CD8-positive, alpha-beta memory T cell (primary cell): Measurements from ENCODE around the gene TENM4. TPM values are rescaled to one million over a fixed set of nuclear protein-coding genes. Genes with fewer than 3 reads are reported as not detected.

ENCODE experiments used
- CTCF ChIA-PET: fragments of 350-600 bp; sonication (Branson Sonifier 250); formaldehyde crosslinking; loops from one replicate; lab custom pipeline; 2021; ENCODE audit warnings: antibody characterized with exemption; lab: Charles Lee
- POLR2A ChIA-PET: fragments of 350-600 bp; sonication (Branson Sonifier 250); formaldehyde crosslinking; loops from one replicate; lab custom pipeline; 2021; ENCODE audit warnings: antibody characterized with exemption; lab: Charles Lee
- DNase-seq, 5 donors: peaks; one replicate each; pipeline versions ENCODE4 v3.0.0 to v3.0.0-alpha.2; 2020 to 2022; ENCODE audit warnings: mixed read lengths in 1 of 5
- H3K27ac ChIP-seq: one replicate; pipeline ENCODE4 v1.7.0; 2013; ENCODE audit warnings: low read depth, mild to moderate bottlenecking, low read length, moderate library complexity
- H3K27me3 ChIP-seq: 2 replicates; pipeline ENCODE4 v1.7.0; 2013; ENCODE audit warnings: low read length, mild to moderate bottlenecking; ENCODE audit not compliant: insufficient read depth, poor library complexity, severe bottlenecking
- H3K36me3 ChIP-seq: 2 replicates; pipeline ENCODE4 v1.7.0; 2013; ENCODE audit warnings: mild to moderate bottlenecking, low read length, moderate library complexity; ENCODE audit not compliant: insufficient read depth
- H3K4me1 ChIP-seq: 2 replicates; pipeline ENCODE4 v1.7.0; 2013; ENCODE audit warnings: mild to moderate bottlenecking, low read length, moderate library complexity; ENCODE audit not compliant: insufficient read depth
- H3K4me3 ChIP-seq: 2 replicates; pipeline ENCODE4 v1.7.0; 2013; ENCODE audit warnings: mild to moderate bottlenecking, low read length
- H3K9me3 ChIP-seq: 2 replicates; pipeline ENCODE4 v1.7.0; 2013; ENCODE audit warnings: mild to moderate bottlenecking, low read length
- H3K27ac Mint-ChIP-seq, 8 donors: one replicate each; pipeline ENCODE4 v1.8.0; 2020 to 2021; ENCODE audit warnings: mixed read lengths in 8 of 8, mild to moderate bottlenecking in 6 of 8, inconsistent platforms in 3 of 8, moderate library complexity in 3 of 8
- H3K27me3 Mint-ChIP-seq, 2 donors: one replicate each; pipeline ENCODE4 v1.8.0; 2020 to 2021; ENCODE audit warnings: mixed read lengths in 2 of 2, mild to moderate bottlenecking in 1 of 2, moderate library complexity in 1 of 2
- H3K36me3 Mint-ChIP-seq, 3 donors: one replicate each; pipeline ENCODE4 v1.8.0; 2020 to 2021; ENCODE audit warnings: mixed read lengths in 3 of 3, inconsistent platforms in 1 of 3, mild to moderate bottlenecking in 1 of 3
- H3K4me1 Mint-ChIP-seq, 3 donors: one replicate each; pipeline ENCODE4 v1.8.0; 2020 to 2021; ENCODE audit warnings: mixed read lengths in 3 of 3, inconsistent platforms in 1 of 3, mild to moderate bottlenecking in 1 of 3
- H3K4me3 Mint-ChIP-seq, 7 donors: one replicate each; pipeline ENCODE4 v1.8.0; 2020 to 2021; ENCODE audit warnings: mixed read lengths in 7 of 7, mild to moderate bottlenecking in 6 of 7, moderate library complexity in 4 of 7, inconsistent platforms in 2 of 7
- H3K9me3 Mint-ChIP-seq, 5 donors: one replicate each; pipeline ENCODE4 v1.8.0; 2020 to 2022; ENCODE audit warnings: mixed read lengths in 5 of 5, mild to moderate bottlenecking in 3 of 5, moderate library complexity in 2 of 5, inconsistent platforms in 1 of 5
- polyA plus RNA-seq: library from polyadenylated mRNA; unstranded; fragments of 300-500 nt; fragmentation: Illumina TruSeq; gene quantifications from one replicate; pipeline ENCODE4 v1.2.3, GENCODE V29; 2021
- total RNA-seq, 2 experiments: library from RNA; stranded (reverse); gene quantifications; one replicate each; pipeline ENCODE4 v1.2.3, GENCODE V29; 2021

Gene TENM4
- total and polyA plus RNA-seq, 3 experiments from 2014 or later: not detected

DNA sequence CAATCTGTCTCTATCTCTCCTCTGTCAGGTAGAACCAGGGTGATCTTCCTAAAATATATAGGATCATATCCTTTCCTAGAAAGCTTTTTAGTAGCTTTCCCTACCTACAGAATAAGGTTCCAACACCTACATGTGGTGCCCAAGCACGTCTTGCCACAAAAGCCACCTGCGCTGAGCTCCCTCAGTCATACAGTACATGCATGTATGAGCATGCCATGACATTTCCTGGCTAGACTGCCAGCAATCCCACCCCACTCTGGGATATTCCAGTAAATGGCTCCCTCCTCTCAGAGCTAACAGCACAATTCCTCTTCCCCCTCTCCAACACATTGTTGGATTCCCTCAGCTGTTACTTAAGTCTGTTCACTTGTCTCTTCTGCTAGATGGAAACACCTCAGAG lies 398.0 kb downstream of the TENM4 start:
- POLR2A ChIA-PET: no interaction called here
- Histone ChIP-seq H3K27ac (no peak overlapping the region), H3K4me3 (no peak overlapping the region), H3K36me3 (no peaks in the 10 kb centered on the region), H3K9me3 (no peaks in the 10 kb centered on the region), H3K4me1 (no peaks in the 10 kb centered on the region), H3K27me3 (no peaks in the 10 kb centered on the region)
- Mint-ChIP-seq H3K9me3 (peaks cover 0 to 7% (median 0%) of the 10 kb centered on the region in 5 donors), H3K4me1 (no peaks in the 10 kb centered on the region), H3K27ac (no peak overlapping the region), H3K27me3 (peaks cover 3 to 7% of the 10 kb centered on the region in 2 donors), H3K4me3 (no peak overlapping the region), H3K36me3 (no peaks in the 10 kb centered on the region)
- DNase-seq: no peak
- CTCF ChIA-PET: no interaction called here

DNA sequence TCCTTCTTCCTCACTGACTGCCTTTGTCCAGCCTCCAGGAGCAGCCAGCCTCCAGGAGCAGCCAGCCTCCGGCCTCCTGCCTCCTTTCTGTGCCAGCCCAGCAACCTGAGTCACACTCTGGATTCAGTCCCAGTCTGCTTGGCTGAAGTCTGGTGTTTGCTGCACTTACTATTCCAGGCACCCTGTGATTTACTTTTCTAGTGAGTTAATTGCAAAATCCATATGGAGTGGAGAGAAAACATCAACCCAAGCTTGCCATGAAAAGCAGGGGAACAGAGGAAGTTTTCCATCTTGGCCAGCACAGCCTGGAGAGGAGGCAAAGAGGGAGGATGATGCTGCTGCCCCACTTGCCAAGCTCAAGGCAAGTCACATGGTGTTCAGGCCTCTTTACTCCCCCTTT lies 400.5 kb downstream of the TENM4 start:
- ChIA-PET CTCF (interaction anchor here (0.7 kb wide), 1 partner anchor 11 kb away, joined by 3 read pairs; no protein-coding TSS in a partner anchor), POLR2A (no interaction called here)

DNA sequence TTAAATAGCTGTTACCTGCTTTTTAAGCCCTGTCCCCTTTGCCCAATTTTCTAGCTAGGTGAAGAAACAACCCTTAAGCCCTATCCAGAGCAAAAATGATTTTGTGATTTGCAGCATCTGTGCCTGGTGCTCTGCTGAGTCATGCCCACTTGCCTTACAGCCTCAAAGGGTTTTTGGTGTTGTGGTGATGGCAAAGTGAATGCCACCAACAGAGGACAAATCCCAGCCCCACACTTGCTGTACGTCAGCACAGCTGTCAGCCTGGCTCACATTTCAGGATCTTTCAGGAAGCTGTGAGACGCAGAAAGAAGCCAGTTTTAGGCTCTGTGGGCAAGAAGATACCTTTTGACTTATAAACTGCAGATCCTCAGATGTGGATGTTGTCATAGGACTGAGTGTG lies 401.7 kb downstream of the TENM4 start:
- no peak overlapping the region for H3K27ac Mint-ChIP-seq

More for the DNA sequence above, 400.5 kb downstream of the TENM4 start:
- Histone ChIP-seq H3K27me3 (no peaks in the 10 kb centered on the region), H3K4me3 (no peak overlapping the region), H3K9me3 (no peaks in the 10 kb centered on the region), H3K36me3 (no peaks in the 10 kb centered on the region), H3K27ac (no peak overlapping the region), H3K4me1 (no peaks in the 10 kb centered on the region)
- Mint-ChIP-seq H3K36me3 (no peaks in the 10 kb centered on the region), H3K9me3 (peaks cover 0 to 5% (median 0%) of the 10 kb centered on the region in 5 donors), H3K27ac (peak overlapping the region in 1 of 8 donors; percentile 14), H3K4me3 (peak overlapping the region in 1 of 7 donors; percentile 5), H3K4me1 (no peaks in the 10 kb centered on the region), H3K27me3 (peaks cover 3 to 8% of the 10 kb centered on the region in 2 donors)
- no peak for DNase-seq

DNA sequence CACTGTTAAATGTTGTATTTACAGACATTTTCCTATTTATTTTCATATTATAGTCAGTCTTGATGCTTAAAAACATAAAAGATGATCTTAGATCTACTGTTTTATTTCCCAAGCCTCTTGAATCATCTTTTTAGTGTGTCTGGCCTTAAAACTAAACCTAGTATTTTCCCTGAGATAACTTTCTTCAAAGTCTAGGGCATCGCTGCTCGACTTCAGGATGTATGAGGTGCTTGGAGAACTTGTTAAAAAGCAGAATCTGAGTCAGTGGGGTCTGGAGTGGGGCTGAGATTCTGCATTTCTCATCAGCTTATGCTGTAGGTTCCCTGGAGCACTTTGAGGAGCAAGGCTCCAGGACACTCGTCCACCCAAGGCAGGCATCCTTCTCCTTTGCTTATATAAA lies 404.9 kb downstream of the TENM4 start:
- no peak overlapping the region for H3K4me3 ChIP-seq
- Mint-ChIP-seq H3K4me3 (no peak overlapping the region), H3K36me3 (no peaks in the 10 kb centered on the region), H3K27me3 (peaks cover 9 to 10% of the 10 kb centered on the region in 2 donors), H3K9me3 (peaks cover 0 to 2% (median 0%) of the 10 kb centered on the region in 5 donors), H3K27ac (no peak overlapping the region), H3K4me1 (no peaks in the 10 kb centered on the region)
- H3K27me3 ChIP-seq: no peaks in the 10 kb centered on the region
- POLR2A ChIA-PET: no interaction called here
- CTCF ChIA-PET: no interaction called here
- no peak for DNase-seq
- H3K4me1 ChIP-seq: no peaks in the 10 kb centered on the region
- no peak overlapping the region for H3K27ac ChIP-seq
- no peaks in the 10 kb centered on the region for H3K36me3 ChIP-seq
- no peaks in the 10 kb centered on the region for H3K9me3 ChIP-seq

More for the DNA sequence above, 401.7 kb downstream of the TENM4 start:
- H3K4me3 ChIP-seq: no peak overlapping the region
- Mint-ChIP-seq H3K4me1 (no peaks in the 10 kb centered on the region), H3K36me3 (no peaks in the 10 kb centered on the region), H3K27me3 (peaks cover 3 to 4% of the 10 kb centered on the region in 2 donors), H3K4me3 (no peak overlapping the region), H3K9me3 (peaks cover 0 to 5% (median 0%) of the 10 kb centered on the region in 5 donors)
- POLR2A ChIA-PET: no interaction called here
- CTCF ChIA-PET: no interaction called here
- H3K27ac ChIP-seq: no peak overlapping the region
- no peaks in the 10 kb centered on the region for H3K27me3 ChIP-seq
- no peaks in the 10 kb centered on the region for H3K9me3 ChIP-seq
- H3K36me3 ChIP-seq: no peaks in the 10 kb centered on the region
- no peak for DNase-seq
- no peaks in the 10 kb centered on the region for H3K4me1 ChIP-seq

DNA sequence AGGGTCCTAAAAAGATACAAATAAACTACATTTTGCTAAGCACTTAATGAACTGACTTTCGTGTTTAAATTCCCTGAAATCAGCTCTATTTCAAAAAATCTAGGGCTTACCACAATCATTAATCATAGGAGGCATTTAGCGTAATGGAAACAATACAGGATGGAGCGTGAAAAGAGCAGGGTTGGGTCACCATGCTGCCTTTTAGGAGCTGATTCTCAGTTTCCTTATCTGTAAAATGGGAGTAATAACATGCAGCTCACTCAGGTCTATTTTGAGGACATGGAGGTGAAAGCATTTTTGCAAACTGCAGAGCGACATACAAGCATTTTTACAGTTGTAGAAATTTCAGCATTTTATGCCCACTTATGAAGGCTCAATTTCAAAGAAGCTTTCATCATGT lies 407.0 kb downstream of the TENM4 start:
- H3K27me3 Mint-ChIP-seq: peaks cover 13 to 15% of the 10 kb centered on the region in 2 donors
- no peak overlapping the region for H3K27ac Mint-ChIP-seq
- no peak for DNase-seq
- ChIA-PET POLR2A (no interaction called here), CTCF (no interaction called here)
- no peaks in the 10 kb centered on the region for H3K4me1 ChIP-seq
- H3K27me3 ChIP-seq: no peaks in the 10 kb centered on the region
- H3K4me1 Mint-ChIP-seq: no peaks in the 10 kb centered on the region
- no peak overlapping the region for H3K4me3 Mint-ChIP-seq
- peaks cover 0 to 3% (median 0%) of the 10 kb centered on the region in 5 donors for H3K9me3 Mint-ChIP-seq
- H3K27ac ChIP-seq: no peak overlapping the region
- no peaks in the 10 kb centered on the region for H3K9me3 ChIP-seq
- H3K36me3 ChIP-seq: no peaks in the 10 kb centered on the region
- no peak overlapping the region for H3K4me3 ChIP-seq
- H3K36me3 Mint-ChIP-seq: no peaks in the 10 kb centered on the region

DNA sequence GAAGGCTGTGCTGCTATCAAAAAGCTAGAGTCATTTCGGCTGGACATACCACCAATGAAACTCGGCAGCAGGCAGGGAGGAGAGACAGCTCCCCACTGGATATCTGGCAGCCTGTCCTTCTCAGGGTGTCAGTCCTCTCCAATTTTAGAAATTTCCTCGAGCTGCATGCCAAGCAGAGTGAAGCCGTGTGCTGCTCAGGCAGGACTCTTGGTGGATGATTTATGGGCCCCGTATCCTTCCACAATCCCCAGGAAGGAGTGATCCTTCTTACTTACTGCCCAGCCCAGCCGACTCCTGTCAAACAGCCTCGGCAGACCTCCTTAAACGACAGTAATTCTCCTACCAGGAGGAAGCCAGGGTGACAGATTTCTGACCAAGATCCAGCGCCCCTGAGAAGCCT lies 410.4 kb downstream of the TENM4 start:
- H3K9me3 Mint-ChIP-seq: peaks cover 0 to 5% (median 2%) of the 10 kb centered on the region in 5 donors
- H3K27ac Mint-ChIP-seq: no peak overlapping the region
- CTCF ChIA-PET: no interaction called here
- no peaks in the 10 kb centered on the region for H3K4me1 ChIP-seq
- DNase-seq: no peak
- no peaks in the 10 kb centered on the region for H3K9me3 ChIP-seq
- peaks cover 16% of the 10 kb centered on the region in 2 donors for H3K27me3 Mint-ChIP-seq
- POLR2A ChIA-PET: no interaction called here
- no peaks in the 10 kb centered on the region for H3K36me3 Mint-ChIP-seq
- peaks cover 0 to 7% (median 6%) of the 10 kb centered on the region in 3 donors for H3K4me1 Mint-ChIP-seq
- no peaks in the 10 kb centered on the region for H3K27me3 ChIP-seq
- H3K27ac ChIP-seq: no peak overlapping the region
- H3K4me3 ChIP-seq: no peak overlapping the region
- no peaks in the 10 kb centered on the region for H3K36me3 ChIP-seq
- H3K4me3 Mint-ChIP-seq: no peak overlapping the region

DNA sequence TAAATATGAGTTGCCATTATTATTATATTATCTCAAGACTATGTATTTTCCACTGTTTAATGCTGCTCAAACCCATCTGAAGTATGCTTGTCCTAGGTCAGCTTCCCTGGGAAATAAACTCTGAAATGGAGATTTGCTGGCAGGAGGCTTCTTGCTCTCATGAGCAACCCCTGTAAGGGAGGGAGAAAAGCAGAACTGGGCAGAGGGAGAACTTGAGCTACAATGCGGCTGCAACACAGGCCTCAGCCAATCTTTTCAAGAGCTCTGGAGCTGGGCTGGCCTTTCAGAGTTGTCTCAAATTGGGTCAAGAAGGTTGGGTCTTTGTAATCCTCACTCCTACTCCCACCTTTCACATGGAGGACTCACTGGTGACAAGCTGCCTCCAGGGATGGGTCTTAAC lies 412.6 kb downstream of the TENM4 start:
- peak overlapping the region in 1 of 8 donors; percentile 9 for H3K27ac Mint-ChIP-seq
- Histone ChIP-seq H3K9me3 (no peaks in the 10 kb centered on the region), H3K27ac (no peak overlapping the region), H3K4me1 (no peaks in the 10 kb centered on the region), H3K27me3 (no peaks in the 10 kb centered on the region), H3K36me3 (no peaks in the 10 kb centered on the region), H3K4me3 (no peak overlapping the region)
- ChIA-PET CTCF (no interaction called here), POLR2A (no interaction called here)
- peaks cover 0 to 7% (median 6%) of the 10 kb centered on the region in 3 donors for H3K4me1 Mint-ChIP-seq
- no peaks in the 10 kb centered on the region for H3K36me3 Mint-ChIP-seq
- peaks cover 18 to 27% of the 10 kb centered on the region in 2 donors for H3K27me3 Mint-ChIP-seq
- no peak for DNase-seq
- peaks cover 0 to 5% (median 2%) of the 10 kb centered on the region in 5 donors for H3K9me3 Mint-ChIP-seq
- H3K4me3 Mint-ChIP-seq: no peak overlapping the region

DNA sequence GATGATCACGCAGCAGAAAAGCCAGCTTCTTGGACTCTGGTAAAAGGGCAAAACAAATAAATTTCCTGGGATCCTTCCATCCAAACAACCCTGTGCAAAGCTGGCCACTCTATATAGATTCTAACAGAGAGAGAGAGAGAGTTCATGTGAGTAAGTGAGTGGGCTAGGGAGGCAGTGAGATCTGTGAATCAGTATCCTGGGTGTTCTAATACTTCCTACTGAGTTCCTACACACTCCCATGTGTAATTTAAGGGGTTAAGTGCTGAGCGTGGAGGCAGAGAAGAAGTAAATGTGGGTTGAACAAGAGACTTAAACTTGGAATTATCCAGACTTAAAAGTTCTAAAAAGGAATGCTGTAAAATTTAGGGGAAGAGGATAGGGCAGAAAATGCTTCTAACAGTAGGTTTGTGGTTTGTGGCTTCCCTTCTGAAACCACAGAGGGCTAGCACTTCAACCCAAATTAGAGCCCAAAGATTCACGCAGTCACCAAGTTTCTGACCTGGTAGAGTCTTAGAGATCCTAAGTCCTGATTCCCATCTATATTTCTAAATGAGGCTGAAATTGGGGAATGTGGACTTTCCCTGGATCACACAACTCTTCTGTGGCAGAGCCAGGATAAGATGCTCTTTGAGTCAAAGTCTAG lies 413.9 kb downstream of the TENM4 start:
- no peak overlapping the region for H3K4me3 Mint-ChIP-seq
- peaks cover 0 to 5% (median 2%) of the 10 kb centered on the region in 5 donors for H3K9me3 Mint-ChIP-seq
- Histone ChIP-seq H3K4me1 (no peaks in the 10 kb centered on the region), H3K36me3 (no peaks in the 10 kb centered on the region), H3K27ac (no peak overlapping the region), H3K9me3 (no peaks in the 10 kb centered on the region), H3K27me3 (no peaks in the 10 kb centered on the region), H3K4me3 (no peak overlapping the region)
- ChIA-PET CTCF (no interaction called here), POLR2A (no interaction called here)
- H3K4me1 Mint-ChIP-seq: peaks cover 0 to 7% (median 6%) of the 10 kb centered on the region in 3 donors
- H3K27ac Mint-ChIP-seq: no peak overlapping the region
- no peaks in the 10 kb centered on the region for H3K36me3 Mint-ChIP-seq
- DNase-seq: no peak
- peaks cover 15 to 33% of the 10 kb centered on the region in 2 donors for H3K27me3 Mint-ChIP-seq
